Measurements from ENCODE around the gene SRR.

Gene SRR

DNA sequence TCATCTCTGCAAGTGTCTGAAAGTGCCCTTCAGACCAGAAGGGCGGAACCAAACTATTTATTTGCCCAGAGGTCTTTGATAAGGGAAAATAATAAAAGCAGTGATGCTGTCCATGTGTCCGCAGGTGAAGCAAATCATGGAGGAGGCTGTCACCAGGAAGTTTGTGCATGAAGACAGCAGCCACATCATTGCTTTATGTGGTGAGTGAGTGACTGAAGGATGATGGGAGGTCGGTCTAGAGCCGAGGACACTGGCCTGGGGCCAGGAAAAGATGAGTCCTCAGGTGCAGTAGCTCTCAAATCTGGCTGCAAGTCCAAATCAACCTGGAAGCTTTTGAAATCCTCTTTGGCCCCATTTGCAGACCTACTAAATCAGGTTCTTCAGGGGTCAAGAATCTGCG, 39.7 kb downstream of the SRR start:
- FAIRE-seq (no peak), DNase-seq (ENCODE audit: low spot score) (no peak)

DNA sequence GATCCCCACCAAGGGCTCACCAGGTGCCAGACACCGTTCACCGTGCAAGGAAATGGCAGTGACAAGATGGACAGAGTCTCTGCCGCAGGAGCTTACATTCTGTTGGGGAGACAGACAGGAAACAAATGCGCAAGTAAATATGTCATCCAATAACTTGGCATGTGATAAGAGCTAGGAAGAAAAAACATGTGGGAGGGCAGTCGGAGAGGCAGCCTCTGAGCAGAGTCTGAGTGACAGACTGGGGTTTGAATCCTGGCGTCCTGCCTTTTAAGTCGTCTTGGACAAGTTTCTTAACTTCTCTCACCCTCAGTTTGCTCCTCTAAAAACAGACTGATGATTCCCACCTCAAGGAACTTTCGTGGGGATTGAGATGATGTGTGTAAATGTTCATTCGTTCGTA, 40.8 kb downstream of the SRR start:
- DNase-seq (ENCODE audit: low spot score) (no peak), FAIRE-seq (no peak)

GRCh38 chr17:2346475-2346874, 42.7 kb downstream of the SRR start:
- no peak for FAIRE-seq
- no peak for DNase-seq (ENCODE audit: low spot score)

DNA sequence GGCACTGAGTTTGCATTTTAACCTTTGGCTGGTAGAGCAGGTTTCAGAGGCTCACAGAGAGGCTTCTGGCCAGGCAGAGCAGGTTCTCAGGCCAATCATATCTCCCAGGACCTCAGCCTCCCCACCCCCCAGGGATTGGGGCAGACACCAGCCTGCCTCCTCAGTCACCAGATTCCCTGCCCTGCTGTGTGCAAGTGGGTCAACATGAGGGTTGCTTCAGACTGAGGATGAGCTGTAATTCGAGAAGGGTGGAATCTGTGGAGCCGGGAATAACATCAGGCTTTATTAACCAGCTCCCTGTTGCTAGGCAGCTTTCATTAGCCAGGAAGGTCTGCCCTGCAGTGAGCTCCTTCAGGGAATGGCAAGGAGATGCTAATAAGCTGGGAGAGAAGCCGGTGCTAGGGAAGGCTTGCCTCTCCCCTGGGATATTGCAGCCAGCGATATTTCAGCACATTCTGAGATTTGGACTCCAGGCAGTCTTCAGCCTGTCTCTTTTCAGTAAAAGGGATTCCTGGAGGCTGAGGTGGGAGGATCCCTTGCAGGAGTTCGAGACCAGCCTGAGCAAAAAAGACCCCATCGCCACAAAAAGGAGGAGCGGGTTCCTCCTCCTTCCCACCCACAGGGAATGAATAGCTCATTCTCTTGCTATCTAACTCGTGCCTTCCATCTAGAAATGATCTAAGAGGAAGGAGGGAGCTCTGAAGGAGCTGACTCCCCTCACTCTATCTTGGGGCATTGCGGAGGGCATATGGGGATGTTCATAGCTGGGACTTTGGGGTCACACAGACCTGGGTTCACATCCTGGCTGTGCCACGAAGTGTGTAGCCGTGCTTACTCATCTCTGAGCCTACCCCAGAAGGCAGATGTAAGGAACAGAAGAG, 44.3 kb downstream of the SRR start:
- FAIRE-seq (no peak), DNase-seq (ENCODE audit: low spot score) (peak; percentile 9)

GRCh38 chr17:2351269-2351668, 47.5 kb downstream of the SRR start:
- no peak for DNase-seq (ENCODE audit: low spot score)
- no peak for FAIRE-seq

DNA sequence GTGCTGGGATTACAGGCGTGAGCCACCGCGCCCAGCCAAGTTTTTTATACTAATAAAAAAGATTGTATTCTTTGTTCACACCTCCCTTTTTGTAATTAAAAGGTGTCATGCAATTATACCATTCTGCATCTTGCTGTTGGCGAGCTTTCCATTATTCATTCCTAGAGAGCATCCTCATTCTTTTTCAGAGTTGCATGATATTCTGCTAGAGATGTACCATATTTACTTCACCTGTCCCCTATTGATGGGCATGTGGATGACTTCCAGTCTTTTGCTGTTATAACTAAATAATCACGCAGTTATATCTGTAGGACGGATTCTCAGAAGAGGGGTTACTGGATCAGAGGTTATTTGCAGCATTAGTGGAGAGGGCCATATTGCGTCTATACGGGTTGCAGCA, 50.6 kb downstream of the SRR start:
- no peak for DNase-seq (ENCODE audit: low spot score)
- FAIRE-seq, result no peak

GRCh38 chr17:2357237-2357636, 53.5 kb downstream of the SRR start:
- DNase-seq (ENCODE audit: low spot score) (no peak), FAIRE-seq (no peak)

GRCh38 chr17:2357931-2358434, 54.2 kb downstream of the SRR start:
- DNase-seq (ENCODE audit: low spot score), result no peak

DNA sequence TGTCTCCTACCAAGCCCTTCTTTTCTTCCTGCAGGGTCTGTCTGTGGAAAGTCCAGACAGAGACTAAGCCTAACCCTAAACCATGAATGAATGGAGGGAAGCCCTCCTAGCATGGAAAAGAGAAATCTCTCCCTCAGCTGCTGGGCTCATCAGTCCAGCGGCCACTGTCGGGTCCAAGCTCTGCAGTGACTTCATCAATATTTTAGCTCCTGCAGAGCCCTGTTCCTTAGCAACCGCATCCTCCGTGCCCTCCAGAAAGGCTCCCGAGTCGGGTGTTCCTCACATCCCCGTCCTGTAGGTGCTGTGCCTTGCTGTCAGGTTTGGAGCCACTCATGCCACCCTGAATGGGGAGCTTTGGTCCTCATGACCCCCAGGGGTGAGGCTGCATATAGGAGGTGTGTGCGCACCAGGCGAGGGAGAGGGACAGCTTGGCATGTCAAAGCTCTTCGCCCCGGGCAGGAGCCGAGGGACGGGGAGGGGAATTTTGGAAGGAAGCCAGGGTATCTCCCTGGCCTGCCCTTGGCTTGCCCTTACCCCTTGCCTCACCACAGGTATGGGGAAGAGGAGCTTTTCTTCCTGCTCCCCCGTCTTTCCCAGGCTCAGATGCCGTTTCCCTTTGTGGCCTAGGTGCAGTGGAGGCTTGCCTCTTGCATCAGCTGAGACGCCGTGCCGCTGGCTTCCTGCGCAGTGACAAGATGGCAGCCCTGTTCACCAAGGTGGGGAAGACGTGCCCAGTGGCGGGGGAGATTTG, 57.4 kb downstream of the SRR start:
- DNase-seq (ENCODE audit: low spot score), result peak; percentile 10
- FAIRE-seq, result no peak

More at GRCh38 chr17:2357931-2358434, 54.2 kb downstream of the SRR start:
- no peak for FAIRE-seq

DNA sequence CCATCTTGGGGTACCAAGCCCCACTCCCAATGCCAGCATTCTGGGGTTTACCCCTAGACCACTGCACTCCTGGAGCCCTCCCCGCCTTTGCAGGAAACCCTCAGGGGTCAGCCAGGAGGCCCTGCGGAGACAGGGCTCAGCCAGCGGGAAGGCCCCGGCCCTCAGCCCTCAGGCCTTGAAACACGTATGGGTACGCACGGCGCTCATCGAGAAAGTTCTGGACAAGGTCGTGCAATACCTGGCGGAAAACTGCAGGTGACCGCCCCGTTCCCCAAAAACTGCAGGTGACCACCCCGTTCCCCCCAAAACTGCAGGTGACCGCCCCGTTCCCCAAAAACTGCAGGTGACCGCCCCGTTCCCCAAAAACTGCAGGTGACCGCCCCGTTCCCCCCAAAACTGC, 58.3 kb downstream of the SRR start:
- DNase-seq (ENCODE audit: low spot score) (no peak), FAIRE-seq (no peak)

DNA sequence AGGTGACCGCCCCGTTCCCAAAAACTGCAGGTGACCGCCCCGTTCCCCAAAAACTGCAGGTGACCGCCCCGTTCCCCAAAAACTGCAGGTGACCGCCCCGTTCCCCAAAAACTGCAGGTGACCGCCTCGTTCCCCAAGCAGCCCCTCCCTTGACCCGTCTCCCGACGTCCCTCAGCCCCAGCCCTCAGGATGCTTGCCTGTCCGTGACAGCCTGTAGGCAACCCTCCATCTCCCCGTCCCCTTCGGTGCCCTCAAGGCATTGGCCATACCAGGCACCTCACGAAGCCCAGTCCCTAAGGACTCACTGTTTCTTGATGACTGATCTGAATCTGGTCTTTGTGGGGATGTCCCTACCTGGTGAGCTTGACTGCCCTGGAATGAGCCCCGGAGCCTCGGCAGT, 58.7 kb downstream of the SRR start:
- DNase-seq (ENCODE audit: low spot score) (no peak), FAIRE-seq (no peak)

- DNase-seq (ENCODE audit: low spot score), result no peak
- no peak for FAIRE-seq
Measured at GRCh38 chr17:2362881-2363280, 59.1 kb downstream of the SRR start.

DNA sequence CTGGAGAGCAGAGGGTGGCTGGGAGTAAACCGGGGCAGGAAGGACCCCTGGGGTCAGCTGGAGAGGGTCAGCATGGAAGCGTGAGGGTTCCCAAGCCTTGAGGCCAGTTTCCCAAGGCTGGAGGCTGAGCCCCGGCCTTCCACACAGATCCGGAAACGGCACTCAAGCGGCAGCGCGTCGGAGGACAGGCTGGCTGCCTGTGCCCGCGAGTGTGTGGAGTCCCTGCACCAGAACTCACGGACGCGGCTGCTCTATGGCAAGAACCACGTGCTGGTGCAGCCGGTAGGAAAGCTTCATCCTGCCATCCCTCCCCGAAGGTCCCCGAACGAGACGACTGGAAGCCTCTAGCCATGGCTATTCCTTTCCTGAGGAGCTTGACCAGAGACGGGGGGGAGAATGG, 59.6 kb downstream of the SRR start:
- FAIRE-seq, result no peak
- no peak for DNase-seq (ENCODE audit: low spot score)

DNA sequence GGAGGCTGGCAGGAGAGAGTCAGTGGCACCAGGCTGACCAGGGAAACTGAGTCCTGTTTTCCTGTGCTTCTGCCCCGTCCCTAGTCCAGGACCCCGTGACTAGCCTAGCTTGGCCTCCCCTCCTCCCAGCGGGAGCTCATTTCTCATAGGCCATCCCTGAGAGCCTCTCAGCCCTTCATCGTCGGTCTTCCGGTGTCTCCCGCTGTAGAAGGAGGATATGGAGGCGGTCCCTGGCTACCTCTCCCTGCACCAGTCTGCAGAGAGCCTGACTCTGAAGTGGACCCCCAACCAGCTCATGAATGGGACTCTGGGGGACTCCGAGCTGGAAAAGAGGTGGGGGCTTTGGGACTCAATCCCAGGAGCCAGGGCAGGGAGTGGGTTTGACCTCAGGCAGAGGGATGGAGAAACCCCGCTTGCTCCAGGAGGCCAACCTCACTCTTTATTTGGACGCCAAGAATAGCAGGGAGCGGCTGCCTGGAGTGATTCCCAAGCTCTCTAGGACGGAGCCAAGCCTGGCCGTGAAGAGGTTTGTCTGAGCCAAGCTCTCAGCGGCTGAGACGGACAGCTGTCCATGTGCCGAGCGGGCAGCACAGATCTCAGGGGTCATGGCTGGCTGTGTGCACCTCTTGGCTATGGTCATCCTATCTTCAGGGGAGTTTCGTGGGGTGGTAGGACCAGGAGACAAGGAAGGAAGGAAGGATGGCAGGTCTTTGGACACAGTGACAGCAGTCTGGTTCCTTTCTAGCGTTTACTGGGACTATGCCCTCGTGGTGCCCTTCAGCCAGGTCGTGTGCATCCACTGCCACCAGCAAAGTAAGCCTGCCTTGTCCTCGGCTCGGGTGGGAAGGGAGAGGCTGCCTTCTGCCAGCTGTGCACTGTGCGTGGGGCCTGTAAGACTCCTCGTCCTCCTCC, 60.4 kb downstream of the SRR start:
- DNase-seq (ENCODE audit: low spot score), result no peak
- FAIRE-seq, result no peak

DNA sequence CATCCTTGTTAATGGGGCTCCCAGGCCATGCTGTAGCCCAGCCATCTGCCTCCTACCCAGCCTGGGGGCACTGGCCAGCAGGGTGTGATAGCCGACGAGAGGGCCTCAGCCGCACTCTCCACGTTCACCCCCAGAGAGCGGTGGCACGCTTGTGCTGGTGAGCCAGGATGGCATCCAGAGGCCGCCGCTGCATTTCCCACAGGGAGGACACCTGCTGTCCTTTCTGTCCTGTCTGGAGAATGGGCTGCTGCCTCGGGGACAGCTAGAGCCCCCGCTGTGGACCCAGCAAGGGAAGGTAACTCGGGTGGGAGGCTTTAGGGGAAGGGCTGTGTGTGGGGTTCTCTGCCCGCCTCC, 61.0 kb downstream of the SRR start:
- no peak for FAIRE-seq
- no peak for DNase-seq (ENCODE audit: low spot score)

DNA sequence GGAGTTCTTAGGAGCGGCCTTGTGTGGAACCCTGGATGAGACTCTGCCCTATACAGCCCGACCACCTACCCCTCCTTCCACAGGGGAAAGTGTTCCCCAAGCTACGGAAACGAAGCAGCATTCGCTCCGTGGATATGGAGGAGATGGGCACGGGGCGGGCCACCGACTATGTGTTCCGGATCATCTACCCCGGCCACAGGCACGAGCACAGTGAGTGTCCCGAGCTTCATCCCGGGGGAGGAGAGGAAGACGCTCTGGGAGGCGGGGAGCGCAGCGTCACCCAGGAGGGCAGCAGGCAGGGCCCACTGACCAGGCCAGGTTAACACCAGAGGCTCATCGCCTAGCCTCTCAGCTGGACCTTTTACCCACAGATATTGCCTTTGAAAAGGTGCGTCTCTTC, 61.4 kb downstream of the SRR start:
- DNase-seq (ENCODE audit: low spot score), result no peak

DNA sequence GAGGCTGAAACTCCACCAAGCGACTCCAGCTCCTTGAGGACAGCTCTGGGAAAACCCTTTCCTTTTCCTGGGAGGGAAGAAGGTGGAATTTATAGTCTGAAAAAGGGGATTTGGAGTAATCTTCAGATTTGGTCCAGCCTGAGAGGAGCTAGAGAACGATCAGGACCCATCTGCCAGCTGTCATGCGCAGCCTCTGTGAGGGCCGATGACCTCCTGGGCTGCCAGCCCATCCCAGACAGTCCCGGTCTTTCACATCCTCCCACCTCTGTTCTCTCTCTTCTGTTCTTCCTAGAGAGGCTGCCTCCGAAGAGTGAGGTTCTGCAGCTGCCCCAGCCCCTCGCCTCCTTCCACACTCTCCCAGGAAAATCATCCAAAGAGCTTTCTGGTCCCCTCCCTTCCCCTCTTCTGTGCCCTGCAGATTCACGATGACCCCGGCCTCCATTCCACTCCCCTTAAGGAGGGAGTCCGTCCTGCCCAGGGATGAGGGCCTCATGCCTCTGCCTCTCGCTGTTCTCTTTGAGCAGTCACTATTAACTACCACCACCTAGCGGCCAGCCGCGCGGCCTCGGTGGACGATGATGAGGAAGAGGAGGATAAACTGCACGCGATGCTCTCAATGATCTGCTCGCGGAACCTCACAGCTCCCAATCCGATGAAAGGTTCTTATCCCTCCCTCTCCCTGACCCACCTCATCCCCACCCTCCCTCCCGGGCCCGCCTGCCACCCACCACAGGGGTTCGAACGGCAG, 63.2 kb downstream of the SRR start:
- no peak for DNase-seq (ENCODE audit: low spot score)
- no peak for FAIRE-seq

More for the DNA sequence above, 61.4 kb downstream of the SRR start:
- no peak for FAIRE-seq

DNA sequence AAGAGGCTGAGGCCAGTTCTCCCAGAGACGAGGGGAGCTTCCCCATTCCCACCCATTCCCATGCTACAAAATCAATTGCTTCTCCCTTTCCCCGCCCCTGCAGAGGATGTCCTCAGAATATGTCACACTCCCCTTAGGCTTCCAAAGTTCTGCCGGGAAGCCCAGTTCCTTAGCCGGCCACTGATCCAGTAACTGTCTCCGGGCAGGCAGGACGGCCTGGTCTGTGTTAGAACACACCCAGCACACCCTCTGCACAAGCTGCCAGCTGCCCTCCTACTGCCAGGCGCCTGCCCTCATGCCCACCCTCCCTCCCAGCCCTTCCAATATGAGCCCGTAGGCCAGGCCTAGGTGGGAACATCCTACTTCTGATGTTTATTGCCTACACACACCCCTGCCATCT, 64.6 kb downstream of the SRR start:
- DNase-seq (ENCODE audit: low spot score) (no peak), FAIRE-seq (no peak)

DNA sequence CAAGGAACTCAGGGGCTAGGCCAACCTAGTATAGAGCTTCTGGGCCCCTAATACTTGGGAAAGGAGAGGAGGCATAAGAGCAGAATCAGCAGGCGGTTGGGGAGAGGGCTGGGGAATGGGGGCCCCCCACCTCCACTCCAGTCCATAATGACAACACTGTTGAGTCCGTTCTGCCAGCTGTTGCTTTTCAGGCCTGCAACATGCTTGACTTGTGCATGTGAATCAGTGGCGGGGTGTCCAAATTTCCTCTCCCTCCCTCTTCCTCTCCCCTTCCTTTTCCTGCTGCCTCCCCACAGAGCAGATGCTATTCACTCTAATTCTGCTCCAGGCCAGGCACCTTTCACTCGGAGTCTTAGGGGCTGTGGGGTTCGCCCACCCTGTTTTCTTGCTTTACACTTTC, 65.3 kb downstream of the SRR start:
- no peak for DNase-seq (ENCODE audit: low spot score)

GRCh38 chr17:2369551-2370210, 65.9 kb downstream of the SRR start:
- DNase-seq (ENCODE audit: low spot score) (no peak), FAIRE-seq (no peak)

More for the DNA sequence above, 65.3 kb downstream of the SRR start:
- no peak for FAIRE-seq

Measured in urothelium cell line (cell line).